Measurements from ENCODE around the gene CHEK1.
A peak's percentile ranks its signal among the peaks of the same experiment; 100 is the strongest.
"Not testable (repeated sequence)": the region's sequence is repeated elsewhere in the genome, so short reads cannot be mapped to it uniquely, and the experiment has no call there.

The CHEK1 gene

GRCh38 chr11:125624756-125625213 is at the start of gene CHEK1:
CHEK1 (plus strand) TSS chr11:125625163; CDS start chr11:125626769, 1,606 bp downstream.
- Mint-ChIP-seq H3K36me3 (peaks cover 19% of the 10 kb centered on the region), H3K27me3 (no peaks in the 10 kb centered on the region), H3K4me1 (peaks cover 30% of the 10 kb centered on the region), H3K27ac (peak within 1 kb of the TSS; percentile 95), H3K4me3 (peak within 1 kb of the TSS; percentile 95), H3K9me3 (no peaks in the 10 kb centered on the region)
- ATAC-seq: no peak

GRCh38 chr11:125577181-125577580 is 47.8 kb upstream of the CHEK1 start:
- H3K9me3 Mint-ChIP-seq, H3K4me1 Mint-ChIP-seq, H3K4me3 Mint-ChIP-seq, H3K27me3 Mint-ChIP-seq, ATAC-seq, H3K27ac Mint-ChIP-seq: not testable (repeated sequence)
- H3K36me3 Mint-ChIP-seq: peaks cover 51% of the 10 kb centered on the region

- no peaks in the 10 kb centered on the region for H3K4me1 Mint-ChIP-seq
- no peak overlapping the region for H3K4me3 Mint-ChIP-seq
- H3K36me3 Mint-ChIP-seq: peaks cover 52% of the 10 kb centered on the region
These were observed 46.2 kb upstream of the CHEK1 start for GRCh38 chr11:125578783-125579182.

GRCh38 chr11:125579811-125580210 is 45.2 kb upstream of the CHEK1 start:
- Mint-ChIP-seq H3K27ac (no peak overlapping the region), H3K9me3 (no peaks in the 10 kb centered on the region), H3K36me3 (peaks cover 53% of the 10 kb centered on the region), H3K27me3 (no peaks in the 10 kb centered on the region), H3K4me1 (no peaks in the 10 kb centered on the region), H3K4me3 (no peak overlapping the region)
- no peak for ATAC-seq

More at GRCh38 chr11:125578783-125579182, 46.2 kb upstream of the CHEK1 start:
- H3K27me3 Mint-ChIP-seq: no peaks in the 10 kb centered on the region
- ATAC-seq: no peak
- H3K27ac Mint-ChIP-seq: no peak overlapping the region
- H3K9me3 Mint-ChIP-seq: no peaks in the 10 kb centered on the region

GRCh38 chr11:125583496-125583895 is 41.5 kb upstream of the CHEK1 start:
- no peak for ATAC-seq
- no peaks in the 10 kb centered on the region for H3K9me3 Mint-ChIP-seq
- no peak overlapping the region for H3K27ac Mint-ChIP-seq
- no peak overlapping the region for H3K4me3 Mint-ChIP-seq
- peaks cover 38% of the 10 kb centered on the region for H3K36me3 Mint-ChIP-seq
- H3K27me3 Mint-ChIP-seq: no peaks in the 10 kb centered on the region
- peaks cover 6% of the 10 kb centered on the region for H3K4me1 Mint-ChIP-seq

- ATAC-seq: no peak
- peaks cover 12% of the 10 kb centered on the region for H3K4me1 Mint-ChIP-seq
- H3K4me3 Mint-ChIP-seq: no peak overlapping the region
- peaks cover 31% of the 10 kb centered on the region for H3K36me3 Mint-ChIP-seq
- no peak overlapping the region for H3K27ac Mint-ChIP-seq
- no peaks in the 10 kb centered on the region for H3K9me3 Mint-ChIP-seq
- H3K27me3 Mint-ChIP-seq: no peaks in the 10 kb centered on the region
These were observed 39.5 kb upstream of the CHEK1 start for GRCh38 chr11:125585487-125585886.

- H3K27ac Mint-ChIP-seq: no peak overlapping the region
- H3K36me3 Mint-ChIP-seq: peaks cover 22% of the 10 kb centered on the region
- ATAC-seq: no peak
These were observed 38.3 kb upstream of the CHEK1 start for GRCh38 chr11:125586623-125587022.

GRCh38 chr11:125587480-125587879 is 37.5 kb upstream of the CHEK1 start:
- Mint-ChIP-seq H3K27me3 (no peaks in the 10 kb centered on the region), H3K9me3 (no peaks in the 10 kb centered on the region), H3K36me3 (peaks cover 22% of the 10 kb centered on the region), H3K4me1 (peaks cover 20% of the 10 kb centered on the region), H3K4me3 (no peak overlapping the region), H3K27ac (no peak overlapping the region)
- no peak for ATAC-seq

More at GRCh38 chr11:125586623-125587022, 38.3 kb upstream of the CHEK1 start:
- Mint-ChIP-seq H3K9me3 (no peaks in the 10 kb centered on the region), H3K27me3 (no peaks in the 10 kb centered on the region), H3K4me3 (no peak overlapping the region), H3K4me1 (peaks cover 18% of the 10 kb centered on the region)

GRCh38 chr11:125588505-125588904 is 36.5 kb upstream of the CHEK1 start:
- peaks cover 16% of the 10 kb centered on the region for H3K36me3 Mint-ChIP-seq
- no peak for ATAC-seq
- H3K27me3 Mint-ChIP-seq: no peaks in the 10 kb centered on the region
- no peak overlapping the region for H3K4me3 Mint-ChIP-seq
- no peaks in the 10 kb centered on the region for H3K9me3 Mint-ChIP-seq
- H3K4me1 Mint-ChIP-seq: peaks cover 28% of the 10 kb centered on the region
- H3K27ac Mint-ChIP-seq: no peak overlapping the region

GRCh38 chr11:125591649-125592304 is 33.2 kb upstream of the CHEK1 start:
- H3K9me3 Mint-ChIP-seq: no peaks in the 10 kb centered on the region
- H3K36me3 Mint-ChIP-seq: peaks cover 16% of the 10 kb centered on the region
- H3K27me3 Mint-ChIP-seq: no peaks in the 10 kb centered on the region
- ATAC-seq: peak; percentile 29
- H3K4me1 Mint-ChIP-seq: peaks cover 60% of the 10 kb centered on the region
- H3K4me3 Mint-ChIP-seq: peak overlapping the region; percentile 86
- H3K27ac Mint-ChIP-seq: peak overlapping the region; percentile 93

- no peaks in the 10 kb centered on the region for H3K9me3 Mint-ChIP-seq
- H3K4me1 Mint-ChIP-seq: peaks cover 61% of the 10 kb centered on the region
- no peaks in the 10 kb centered on the region for H3K27me3 Mint-ChIP-seq
- H3K36me3 Mint-ChIP-seq: peaks cover 24% of the 10 kb centered on the region
- ATAC-seq: peak; percentile 99
- peak within 1 kb of the TSS; percentile 86 for H3K4me3 Mint-ChIP-seq
- H3K27ac Mint-ChIP-seq: peak within 1 kb of the TSS; percentile 93
These were observed 32.5 kb upstream of the CHEK1 start, which contains the start of gene STT3A for GRCh38 chr11:125592305-125593113. STT3A (plus strand) TSS chr11:125592852; CDS start chr11:125595916, 3,064 bp downstream.

- peaks cover 58% of the 10 kb centered on the region for H3K4me1 Mint-ChIP-seq
- H3K27ac Mint-ChIP-seq: peak overlapping the region; percentile 93
These were observed 31.7 kb upstream of the CHEK1 start for GRCh38 chr11:125593114-125593820.

GRCh38 chr11:125594958-125595357 is 30.0 kb upstream of the CHEK1 start:
- peak overlapping the region; percentile 53 for H3K4me3 Mint-ChIP-seq
- H3K27me3 Mint-ChIP-seq: no peaks in the 10 kb centered on the region
- H3K27ac Mint-ChIP-seq: peak overlapping the region; percentile 30
- no peak for ATAC-seq
- H3K9me3 Mint-ChIP-seq: no peaks in the 10 kb centered on the region
- peaks cover 49% of the 10 kb centered on the region for H3K4me1 Mint-ChIP-seq
- peaks cover 38% of the 10 kb centered on the region for H3K36me3 Mint-ChIP-seq

More at GRCh38 chr11:125593114-125593820, 31.7 kb upstream of the CHEK1 start:
- Mint-ChIP-seq H3K9me3 (no peaks in the 10 kb centered on the region), H3K27me3 (no peaks in the 10 kb centered on the region), H3K36me3 (peaks cover 29% of the 10 kb centered on the region), H3K4me3 (peak overlapping the region; percentile 86)
- no peak for ATAC-seq

GRCh38 chr11:125600663-125601062 is 24.3 kb upstream of the CHEK1 start:
- no peak overlapping the region for H3K27ac Mint-ChIP-seq
- ATAC-seq: no peak
- H3K9me3 Mint-ChIP-seq: no peaks in the 10 kb centered on the region
- no peak overlapping the region for H3K4me3 Mint-ChIP-seq
- H3K27me3 Mint-ChIP-seq: no peaks in the 10 kb centered on the region
- peaks cover 68% of the 10 kb centered on the region for H3K36me3 Mint-ChIP-seq
- H3K4me1 Mint-ChIP-seq: peaks cover 12% of the 10 kb centered on the region

GRCh38 chr11:125603207-125603606 is 21.8 kb upstream of the CHEK1 start:
- Mint-ChIP-seq H3K36me3 (peaks cover 62% of the 10 kb centered on the region), H3K9me3 (no peaks in the 10 kb centered on the region), H3K27me3 (no peaks in the 10 kb centered on the region), H3K4me3 (no peak overlapping the region), H3K4me1 (no peaks in the 10 kb centered on the region), H3K27ac (no peak overlapping the region)
- no peak for ATAC-seq
